ENCODE measurements around the gene RHBDL1.

- no peak for TF ChIP-seq CTCF (conservative IDR thresholded peaks at IDR 0.05 in 1 of 2, IDR thresholded peaks at IDR 0.05 in 1 of 2; ENCODE audit: low read depth in 1 of 2, low read length in 2 of 2)
- TF ChIP-seq EZH2 (IDR thresholded peaks at IDR 0.05; ENCODE audit: low read length, missing control alignments): no peak
Observed at GRCh38 chr16:711084-711483, 35.6 kb downstream of the RHBDL1 start.

Measured in fibroblast of lung (primary cell).